Measurements from ENCODE around the gene NPTN.
"Not testable (repeated sequence)": the region's sequence is repeated elsewhere in the genome, so short reads cannot be mapped to it uniquely, and the experiment has no call there.

The NPTN gene

GRCh38 chr15:73569361-73569760, 63.8 kb downstream of the NPTN start:
- no peak for DNase-seq

GRCh38 chr15:73568564-73569280, 64.5 kb downstream of the NPTN start:
- DNase-seq: no peak

GRCh38 chr15:73567020-73567419, 66.2 kb downstream of the NPTN start:
- DNase-seq: no peak

- no peak for DNase-seq
Measured at GRCh38 chr15:73564255-73564654, 68.9 kb downstream of the NPTN start.

- peak; percentile 46 for DNase-seq
Measured at GRCh38 chr15:73560501-73561117, 72.6 kb downstream of the NPTN start.

- no peak for DNase-seq
Measured at GRCh38 chr15:73558529-73558928, 74.7 kb downstream of the NPTN start.

GRCh38 chr15:73555080-73555479, 78.1 kb downstream of the NPTN start:
- no peak for DNase-seq

GRCh38 chr15:73550190-73550589, 83.0 kb downstream of the NPTN start:
- DNase-seq: no peak

- DNase-seq: not testable (repeated sequence)
Measured at GRCh38 chr15:73548925-73549324, 84.3 kb downstream of the NPTN start.

GRCh38 chr15:73541479-73541878, 91.7 kb downstream of the NPTN start:
- no peak for DNase-seq

- DNase-seq: no peak
Measured at GRCh38 chr15:73540161-73540560, 93.0 kb downstream of the NPTN start.

- peak; percentile 1 for DNase-seq
Measured at GRCh38 chr15:73539212-73540128, 93.7 kb downstream of the NPTN start.

GRCh38 chr15:73538563-73539211, 94.5 kb downstream of the NPTN start:
- DNase-seq: no peak

GRCh38 chr15:73538123-73538522, 95.1 kb downstream of the NPTN start:
- no peak for DNase-seq

GRCh38 chr15:73530649-73531048, 102.5 kb downstream of the NPTN start:
- DNase-seq: no peak

- no peak for DNase-seq
Measured at GRCh38 chr15:73527598-73527997, 105.6 kb downstream of the NPTN start.

- DNase-seq: no peak
Measured at GRCh38 chr15:73524919-73525318, 108.3 kb downstream of the NPTN start.

- no peak for DNase-seq
Measured at GRCh38 chr15:73522011-73522410, 111.2 kb downstream of the NPTN start.

GRCh38 chr15:73518876-73519733, 114.1 kb downstream of the NPTN start:
- DNase-seq: no peak

- DNase-seq: no peak
Measured at GRCh38 chr15:73518180-73518862, 114.9 kb downstream of the NPTN start.

- DNase-seq: no peak
Measured at GRCh38 chr15:73517566-73517965, 115.6 kb downstream of the NPTN start.

GRCh38 chr15:73515527-73515926, 117.7 kb downstream of the NPTN start:
- DNase-seq: no peak

Measured in NCI-H1092 treated with DMSO at 0.1 percent for 48 hours (cell line).